HEK293 (cell line): ENCODE data around the gene OR2B6.

Experiments
- CTCF ChIA-PET: fragments of 350-600 bp; formaldehyde crosslinking; extraction: SDS; loops from one replicate; lab custom pipeline; 2021; ENCODE audit warnings: antibody characterized with exemption; lab: Yijun Ruan, JAX
- POLR2A ChIA-PET: fragments of 300-600 bp; formaldehyde crosslinking; extraction: SDS; loops from one replicate; lab custom pipeline; 2020; ENCODE audit warnings: antibody characterized with exemption, inconsistent platforms; lab: Yijun Ruan, JAX
- H3K27ac ChIP-seq: fragments of 200-500 bp; sonication (Bioruptor generic); 2 replicates; pipeline ENCODE4 v1.5.1; 2014; ENCODE audit warnings: low read depth, low read length, control low read depth, inconsistent platforms; ENCODE audit errors: extremely low read depth
- H3K36me3 ChIP-seq, 2 experiments: fragments of 200-500 bp in 1 of 2; sonication (Bioruptor generic) in 1 of 2; 1 replicate in 1 of 2; 2 replicates in 1 of 2; pipeline ENCODE4 v1.5.1; 2014 to 2017; ENCODE audit warnings: inconsistent platforms in 2 of 2, low read length in 2 of 2; ENCODE audit not compliant: control insufficient read depth in 2 of 2, insufficient read depth in 1 of 2
- H3K4me1 ChIP-seq: fragments of 200-500 bp; sonication (Bioruptor generic); 2 replicates; pipeline ENCODE4 v1.5.1; 2014; ENCODE audit warnings: mild to moderate bottlenecking, low read length, inconsistent platforms; ENCODE audit not compliant: control insufficient read depth, insufficient read depth
- H3K4me3 ChIP-seq: 2 replicates; pipeline ENCODE4 v1.5.1; 2011; ENCODE audit warnings: low read depth, mild to moderate bottlenecking, control low read depth, low read length, moderate library complexity
- H3K9me3 ChIP-seq: fragments of 200-500 bp; sonication (Bioruptor generic); 2 replicates; pipeline ENCODE4 v1.5.1; 2014; ENCODE audit warnings: low read depth, low read length, inconsistent platforms; ENCODE audit not compliant: control insufficient read depth, insufficient read depth
- BCL11B ChIP-seq: fragments of 450-650 bp; formaldehyde crosslinking; IDR thresholded peaks from 2 replicates; pipeline ENCODE4 v1.5.1; 2016; ENCODE audit warnings: low read depth, missing biosample characterization, missing genetic modification characterization
- PRDM1 ChIP-seq: fragments of 450-650 bp; formaldehyde crosslinking; IDR thresholded peaks from 2 replicates; pipeline ENCODE4; 2016; ENCODE audit warnings: missing biosample characterization, missing genetic modification characterization
- SCRT2 ChIP-seq: fragments of 450-650 bp; formaldehyde crosslinking; IDR thresholded peaks from 2 replicates; pipeline ENCODE4 v1.5.1; 2016; ENCODE audit warnings: missing biosample characterization, missing genetic modification characterization
- SETDB1 ChIP-seq: IDR thresholded peaks from one replicate; pipeline ENCODE4 v1.6.1; 2017; ENCODE audit warnings: mild to moderate bottlenecking, low read length, moderate library complexity, mixed read lengths; ENCODE audit not compliant: insufficient read length
- SP3 ChIP-seq: fragments of 450-650 bp; formaldehyde crosslinking; IDR thresholded peaks from 2 replicates; pipeline ENCODE4 v1.5.1; 2016; ENCODE audit warnings: missing biosample characterization, missing genetic modification characterization
- SP7 ChIP-seq: fragments of 450-650 bp; formaldehyde crosslinking; IDR thresholded peaks from 2 replicates; pipeline ENCODE4 v1.5.1; 2016; ENCODE audit warnings: missing biosample characterization, missing genetic modification characterization
- ZBTB8A ChIP-seq: fragments of 450-650 bp; formaldehyde crosslinking; IDR thresholded peaks from 2 replicates; pipeline ENCODE4 v1.5.1; 2016; ENCODE audit warnings: missing biosample characterization, missing genetic modification characterization
- ZFP69B ChIP-seq: fragments of 450-650 bp; formaldehyde crosslinking; IDR thresholded peaks from 2 replicates; pipeline ENCODE4 v1.5.1; 2016; ENCODE audit warnings: missing biosample characterization, missing genetic modification characterization
- ZNF114 ChIP-seq: fragments of 450-650 bp; formaldehyde crosslinking; IDR thresholded peaks from 2 replicates; pipeline ENCODE4 v1.5.0; 2017; ENCODE audit warnings: missing biosample characterization, missing genetic modification characterization
- ZNF174 ChIP-seq: fragments of 450-650 bp; formaldehyde crosslinking; IDR thresholded peaks from 2 replicates; pipeline ENCODE4 v1.5.0; 2017; ENCODE audit warnings: missing biosample characterization, mild to moderate bottlenecking, missing genetic modification characterization
- ZNF175 ChIP-seq: fragments of 450-650 bp; formaldehyde crosslinking; IDR thresholded peaks from 2 replicates; pipeline ENCODE4 v1.5.1; 2016; ENCODE audit warnings: missing biosample characterization, missing genetic modification characterization
- ZNF202 ChIP-seq: fragments of 450-650 bp; formaldehyde crosslinking; IDR thresholded peaks from 2 replicates; pipeline ENCODE4 v1.5.1; 2016; ENCODE audit warnings: missing biosample characterization, missing genetic modification characterization, borderline replicate concordance
- ZNF266 ChIP-seq: fragments of 450-650 bp; formaldehyde crosslinking; IDR thresholded peaks from 2 replicates; pipeline ENCODE4 v1.5.1; 2016; ENCODE audit warnings: missing biosample characterization, missing genetic modification characterization, low read depth
- ZNF335 ChIP-seq: fragments of 450-650 bp; formaldehyde crosslinking; conservative IDR thresholded peaks from 2 replicates; pipeline ENCODE4 v1.5.1; 2016; ENCODE audit warnings: missing biosample characterization, missing genetic modification characterization
- ZNF366 ChIP-seq: fragments of 450-650 bp; formaldehyde crosslinking; conservative IDR thresholded peaks from 2 replicates; pipeline ENCODE4 v1.5.1; 2016; ENCODE audit warnings: missing biosample characterization, missing genetic modification characterization
- ZNF391 ChIP-seq: fragments of 450-650 bp; formaldehyde crosslinking; IDR thresholded peaks from 2 replicates; pipeline ENCODE4 v1.5.1; 2016; ENCODE audit warnings: low read depth, missing biosample characterization, missing genetic modification characterization, borderline replicate concordance
- ZNF530 ChIP-seq: fragments of 450-650 bp; formaldehyde crosslinking; IDR thresholded peaks from 2 replicates; pipeline ENCODE4 v1.5.1; 2016; ENCODE audit warnings: low read depth, missing biosample characterization, missing genetic modification characterization
- ZNF558 ChIP-seq: fragments of 450-650 bp; formaldehyde crosslinking; IDR thresholded peaks from 2 replicates; pipeline ENCODE4 v1.5.1; 2016; ENCODE audit warnings: missing biosample characterization, missing genetic modification characterization
- ZNF777 ChIP-seq: fragments of 450-650 bp; formaldehyde crosslinking; IDR thresholded peaks from 2 replicates; pipeline ENCODE4 v1.5.1; 2017; ENCODE audit warnings: missing biosample characterization, missing genetic modification characterization, borderline replicate concordance
- ZSCAN30 ChIP-seq: fragments of 450-650 bp; IDR thresholded peaks from 2 replicates; pipeline ENCODE4 v1.5.1; 2018; ENCODE audit warnings: missing biosample characterization, mild to moderate bottlenecking, missing genetic modification characterization, moderate library complexity
- ZXDB ChIP-seq: fragments of 450-650 bp; formaldehyde crosslinking; IDR thresholded peaks from 2 replicates; pipeline ENCODE4 v1.5.1; 2016; ENCODE audit warnings: missing biosample characterization, missing genetic modification characterization
- TF ChIP-seq, protein P1 (sequence below): fragments of 450-650 bp; IDR thresholded peaks from 2 replicates; pipeline ENCODE4 v1.5.1; 2018; ENCODE audit warnings: missing biosample characterization, missing genetic modification characterization
- TF ChIP-seq, protein P2 (sequence below): fragments of 450-650 bp; formaldehyde crosslinking; IDR thresholded peaks from 2 replicates; pipeline ENCODE4 v1.5.1; 2016; ENCODE audit warnings: missing biosample characterization, missing genetic modification characterization
- TF ChIP-seq, protein P3 (sequence below): fragments of 450-650 bp; formaldehyde crosslinking; IDR thresholded peaks from 2 replicates; pipeline ENCODE4 v1.5.1; 2016; ENCODE audit warnings: missing biosample characterization, missing genetic modification characterization, low read depth

OR2B6 gene

DNA sequence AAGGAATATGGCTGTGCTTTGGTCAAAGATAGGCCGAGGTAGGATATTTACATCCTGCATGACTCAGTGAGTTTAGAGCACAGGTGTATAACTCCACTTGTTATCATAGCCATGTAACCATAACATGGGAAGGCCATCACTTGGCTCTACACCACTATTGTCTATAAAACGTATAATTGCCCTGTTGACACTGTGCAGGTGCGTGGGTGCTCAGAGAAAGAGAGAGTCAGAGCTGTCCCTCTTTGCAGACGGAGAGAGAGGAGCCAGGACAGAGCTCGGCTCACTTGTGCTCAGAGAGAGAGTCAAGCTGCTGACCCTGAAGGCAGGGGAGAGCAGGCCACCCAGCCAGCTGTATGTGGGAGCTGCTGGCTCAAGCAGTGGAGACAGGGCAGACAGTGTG, 46.0 kb downstream of the OR2B6 start:
- Histone ChIP-seq H3K36me3 (no peaks in the 10 kb centered on the region), H3K9me3 (no peaks in the 10 kb centered on the region), H3K4me1 (no peaks in the 10 kb centered on the region), H3K27ac (no peak overlapping the region), H3K4me3 (no peak overlapping the region)
- CTCF ChIA-PET, result no interaction called here
- no peak for TF ChIP-seq SP3 (tag by site-specific recombination)
- no peak for TF ChIP-seq BCL11B (tag by site-specific recombination)
- TF ChIP-seq ZFP69B, result no peak
- TF ChIP-seq, protein P1, sequence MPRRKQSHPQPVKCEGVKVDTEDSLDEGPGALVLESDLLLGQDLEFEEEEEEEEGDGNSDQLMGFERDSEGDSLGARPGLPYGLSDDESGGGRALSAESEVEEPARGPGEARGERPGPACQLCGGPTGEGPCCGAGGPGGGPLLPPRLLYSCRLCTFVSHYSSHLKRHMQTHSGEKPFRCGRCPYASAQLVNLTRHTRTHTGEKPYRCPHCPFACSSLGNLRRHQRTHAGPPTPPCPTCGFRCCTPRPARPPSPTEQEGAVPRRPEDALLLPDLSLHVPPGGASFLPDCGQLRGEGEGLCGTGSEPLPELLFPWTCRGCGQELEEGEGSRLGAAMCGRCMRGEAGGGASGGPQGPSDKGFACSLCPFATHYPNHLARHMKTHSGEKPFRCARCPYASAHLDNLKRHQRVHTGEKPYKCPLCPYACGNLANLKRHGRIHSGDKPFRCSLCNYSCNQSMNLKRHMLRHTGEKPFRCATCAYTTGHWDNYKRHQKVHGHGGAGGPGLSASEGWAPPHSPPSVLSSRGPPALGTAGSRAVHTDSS (tag by site-specific recombination), result no peak
- no peak for TF ChIP-seq ZNF558
- no peak for TF ChIP-seq ZNF530
- TF ChIP-seq ZSCAN30 (tag by site-specific recombination), result no peak
- no peak for TF ChIP-seq ZNF202 (tag by site-specific recombination)
- TF ChIP-seq ZNF114, result no peak
- no peak for TF ChIP-seq ZXDB (tag by site-specific recombination)
- TF ChIP-seq ZNF175 (tag by site-specific recombination), result no peak
- TF ChIP-seq ZNF174 (tag by site-specific recombination), result no peak
- TF ChIP-seq ZNF335 (tag by site-specific recombination), result no peak
- TF ChIP-seq ZBTB8A (tag by site-specific recombination), result no peak
- no peak for TF ChIP-seq ZNF777 (tag by site-specific recombination)
- no peak for TF ChIP-seq SCRT2
- POLR2A ChIA-PET, result no interaction called here

DNA sequence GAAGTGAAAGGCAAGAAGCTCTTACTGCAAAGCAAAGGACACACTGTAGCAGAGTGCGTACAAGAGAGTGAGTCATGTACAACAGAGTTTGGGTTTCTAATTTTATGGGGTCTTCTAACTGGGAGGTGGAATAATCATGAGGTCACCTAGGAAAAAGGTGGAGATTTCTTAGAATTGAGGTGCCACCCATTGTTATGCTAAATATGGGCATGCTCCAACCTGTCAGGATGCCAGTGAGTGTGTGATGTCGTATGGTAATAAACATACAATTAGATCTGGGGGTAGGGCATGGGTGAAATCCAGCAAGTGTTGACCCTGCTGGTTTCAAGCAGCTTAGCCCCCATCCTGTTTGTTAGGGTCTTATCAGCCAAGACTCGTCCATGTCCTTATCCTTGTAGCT, 46.6 kb downstream of the OR2B6 start:
- CTCF ChIA-PET, result interaction anchor here (0.6 to 0.8 kb wide), 2 partner anchors 16 to 360 kb away, joined by 3 to 4 read pairs; no protein-coding TSS in a partner anchor
- H3K27ac ChIP-seq, result no peak overlapping the region
- H3K36me3 ChIP-seq, result no peaks in the 10 kb centered on the region
- H3K9me3 ChIP-seq, result no peaks in the 10 kb centered on the region
- no peak overlapping the region for H3K4me3 ChIP-seq
- POLR2A ChIA-PET, result no interaction called here
- H3K4me1 ChIP-seq, result no peaks in the 10 kb centered on the region
- TF ChIP-seq ZNF366 (tag by site-specific recombination) (peak; percentile 24; the same call in 1 of the 2 replicates), ZNF391 (tag by site-specific recombination) (no peak), SP7 (0 out of 2 replicates have a peak, but pooled peaks have one; percentile 14), SETDB1 (no peak), ZNF266 (no peak), PRDM1 (tag by site-specific recombination) (0 out of 2 replicates have a peak, but pooled peaks have one; percentile 46)
- TF ChIP-seq, protein P2, sequence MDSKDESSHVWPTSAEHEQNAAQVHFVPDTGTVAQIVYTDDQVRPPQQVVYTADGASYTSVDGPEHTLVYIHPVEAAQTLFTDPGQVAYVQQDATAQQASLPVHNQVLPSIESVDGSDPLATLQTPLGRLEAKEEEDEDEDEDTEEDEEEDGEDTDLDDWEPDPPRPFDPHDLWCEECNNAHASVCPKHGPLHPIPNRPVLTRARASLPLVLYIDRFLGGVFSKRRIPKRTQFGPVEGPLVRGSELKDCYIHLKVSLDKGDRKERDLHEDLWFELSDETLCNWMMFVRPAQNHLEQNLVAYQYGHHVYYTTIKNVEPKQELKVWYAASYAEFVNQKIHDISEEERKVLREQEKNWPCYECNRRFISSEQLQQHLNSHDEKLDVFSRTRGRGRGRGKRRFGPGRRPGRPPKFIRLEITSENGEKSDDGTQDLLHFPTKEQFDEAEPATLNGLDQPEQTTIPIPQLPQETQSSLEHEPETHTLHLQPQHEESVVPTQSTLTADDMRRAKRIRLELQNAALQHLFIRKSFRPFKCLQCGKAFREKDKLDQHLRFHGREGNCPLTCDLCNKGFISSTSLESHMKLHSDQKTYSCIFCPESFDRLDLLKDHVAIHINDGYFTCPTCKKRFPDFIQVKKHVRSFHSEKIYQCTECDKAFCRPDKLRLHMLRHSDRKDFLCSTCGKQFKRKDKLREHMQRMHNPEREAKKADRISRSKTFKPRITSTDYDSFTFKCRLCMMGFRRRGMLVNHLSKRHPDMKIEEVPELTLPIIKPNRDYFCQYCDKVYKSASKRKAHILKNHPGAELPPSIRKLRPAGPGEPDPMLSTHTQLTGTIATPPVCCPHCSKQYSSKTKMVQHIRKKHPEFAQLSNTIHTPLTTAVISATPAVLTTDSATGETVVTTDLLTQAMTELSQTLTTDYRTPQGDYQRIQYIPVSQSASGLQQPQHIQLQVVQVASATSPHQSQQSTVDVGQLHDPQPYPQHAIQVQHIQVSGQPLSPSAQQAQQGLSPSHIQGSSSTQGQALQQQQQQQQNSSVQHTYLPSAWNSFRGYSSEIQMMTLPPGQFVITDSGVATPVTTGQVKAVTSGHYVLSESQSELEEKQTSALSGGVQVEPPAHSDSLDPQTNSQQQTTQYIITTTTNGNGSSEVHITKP, result peak; percentile 30; the same call in 1 of the 2 replicates
- TF ChIP-seq, protein P3, sequence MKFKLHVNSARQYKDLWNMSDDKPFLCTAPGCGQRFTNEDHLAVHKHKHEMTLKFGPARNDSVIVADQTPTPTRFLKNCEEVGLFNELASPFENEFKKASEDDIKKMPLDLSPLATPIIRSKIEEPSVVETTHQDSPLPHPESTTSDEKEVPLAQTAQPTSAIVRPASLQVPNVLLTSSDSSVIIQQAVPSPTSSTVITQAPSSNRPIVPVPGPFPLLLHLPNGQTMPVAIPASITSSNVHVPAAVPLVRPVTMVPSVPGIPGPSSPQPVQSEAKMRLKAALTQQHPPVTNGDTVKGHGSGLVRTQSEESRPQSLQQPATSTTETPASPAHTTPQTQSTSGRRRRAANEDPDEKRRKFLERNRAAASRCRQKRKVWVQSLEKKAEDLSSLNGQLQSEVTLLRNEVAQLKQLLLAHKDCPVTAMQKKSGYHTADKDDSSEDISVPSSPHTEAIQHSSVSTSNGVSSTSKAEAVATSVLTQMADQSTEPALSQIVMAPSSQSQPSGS (tag by site-specific recombination), result peak; percentile 65; the same call in 1 of the 2 replicates
- TF ChIP-seq, all 188 proteins: peak for 5
